NCI-H524 treated with DMSO at 0.1 percent for 48 hours (cell line): ENCODE data around the gene MCU.

Source experiments
- DNase-seq: peaks from one replicate; lab custom pipeline; 2025; lab: John Stamatoyannopoulos, UW

Gene MCU

GRCh38 chr10:72802763-72803505 lies 111.0 kb downstream of the MCU start:
- no peak for DNase-seq

- no peak for DNase-seq
Observed at GRCh38 chr10:72808001-72808400, 116.1 kb downstream of the MCU start.

GRCh38 chr10:72809006-72809405 lies 117.1 kb downstream of the MCU start:
- no peak for DNase-seq

- no peak for DNase-seq
Observed at GRCh38 chr10:72810976-72811375, 119.0 kb downstream of the MCU start.

DNA sequence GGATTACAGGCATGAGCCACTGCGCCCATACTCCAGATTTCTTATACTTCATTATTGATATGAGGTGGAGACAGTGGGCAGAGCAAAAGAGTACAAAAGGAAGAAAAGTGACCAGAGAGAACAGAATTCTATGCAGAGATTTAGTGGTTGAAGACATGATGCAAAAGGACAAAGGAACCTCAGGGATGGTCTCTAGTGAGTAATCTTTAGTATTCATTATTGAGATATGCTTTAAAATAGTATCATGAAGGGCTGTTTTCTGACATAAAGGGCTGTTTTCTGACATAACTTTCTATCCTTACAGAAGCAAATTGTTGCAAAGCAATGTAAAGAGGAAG lies 120.4 kb downstream of the MCU start:
- DNase-seq = no peak

GRCh38 chr10:72812753-72813430 lies 120.9 kb downstream of the MCU start:
- DNase-seq = no peak

GRCh38 chr10:72814099-72814790 lies 122.3 kb downstream of the MCU start:
- DNase-seq = no peak

DNA sequence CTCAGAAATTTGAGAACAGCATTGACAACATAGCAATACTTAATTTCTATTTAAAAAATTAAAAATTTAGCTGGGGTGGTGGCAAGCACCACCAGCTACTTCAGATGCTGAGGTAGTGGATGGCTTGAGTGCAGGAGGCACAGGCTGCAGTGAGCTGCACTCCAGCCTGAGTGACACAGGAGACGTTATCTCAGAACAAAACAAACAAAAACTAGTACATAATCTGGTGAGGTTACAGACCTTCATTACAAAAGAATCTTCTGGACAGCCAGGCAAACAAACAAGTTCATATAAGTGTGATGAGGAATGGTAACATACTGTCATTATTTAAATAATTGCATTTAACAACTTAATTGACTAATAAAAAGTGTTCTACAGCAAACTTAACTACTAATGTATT lies 124.6 kb downstream of the MCU start:
- no peak for DNase-seq

DNA sequence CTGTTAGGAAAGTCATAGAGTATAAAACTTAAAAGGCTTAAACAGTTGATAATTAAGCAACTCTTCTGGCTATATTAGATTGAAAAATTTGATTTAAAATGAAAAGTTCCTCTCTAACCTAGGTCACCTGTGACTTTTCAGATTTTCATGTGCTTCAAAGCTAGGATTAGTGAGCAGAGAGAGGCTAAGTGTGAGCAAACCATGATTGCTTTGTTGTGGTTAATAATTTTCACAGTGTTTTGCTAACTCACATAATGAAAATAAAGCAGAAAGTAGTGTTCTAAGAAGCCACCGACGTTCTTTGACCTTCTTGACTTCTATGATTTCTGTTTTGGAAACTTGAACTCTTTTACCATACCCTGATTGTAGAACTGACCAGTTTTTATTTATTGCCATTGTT lies 126.1 kb downstream of the MCU start:
- DNase-seq = no peak

DNA sequence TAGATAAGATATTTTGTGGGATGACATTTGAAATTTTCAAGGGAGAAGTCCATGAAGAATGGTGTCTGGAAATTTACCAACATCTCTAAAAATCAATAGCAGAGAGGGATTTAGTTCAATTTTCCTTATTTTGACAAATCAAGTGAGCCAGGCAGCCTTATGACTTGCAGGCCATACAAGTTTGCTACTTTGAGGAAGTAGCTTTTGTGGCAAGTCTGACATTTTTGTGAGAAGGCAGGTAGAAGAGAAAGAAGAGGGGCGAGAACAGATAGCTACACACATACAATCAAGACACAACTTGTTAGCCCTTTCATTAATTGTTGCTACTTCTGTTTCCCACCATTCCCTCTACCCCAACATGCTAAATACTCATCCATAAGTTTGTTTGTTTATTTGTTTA lies 127.1 kb downstream of the MCU start:
- DNase-seq = no peak

- no peak for DNase-seq
Observed at GRCh38 chr10:72821606-72822005, 129.7 kb downstream of the MCU start.

DNA sequence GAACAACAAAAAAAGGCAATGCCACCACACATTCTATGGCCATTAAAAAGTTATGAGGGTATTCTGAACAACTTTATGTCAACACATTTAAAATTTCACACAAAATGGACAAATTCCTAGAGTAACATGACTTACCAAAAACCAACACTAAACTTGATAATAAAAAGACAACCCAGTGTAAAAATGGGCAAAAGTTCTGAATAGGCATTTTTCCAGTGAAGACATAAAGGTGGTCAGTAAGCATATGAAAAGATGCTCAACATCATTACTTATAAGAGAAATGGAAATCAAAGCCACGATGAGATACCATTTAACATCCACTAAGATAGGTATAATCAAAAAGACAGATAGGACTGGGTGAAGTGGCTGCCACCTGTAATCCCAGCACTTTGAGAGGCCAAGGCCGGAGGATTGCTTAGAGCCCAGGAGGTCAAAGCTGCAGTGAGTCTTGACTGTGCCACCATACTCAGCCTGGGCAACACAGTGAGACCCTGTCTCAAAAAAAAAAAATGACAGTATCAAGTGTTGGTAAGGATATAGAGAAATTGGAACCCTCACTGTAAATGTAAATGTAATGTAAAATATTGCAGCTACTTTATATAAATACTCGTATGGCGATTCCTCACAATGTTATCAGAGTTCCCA lies 130.5 kb downstream of the MCU start:
- DNase-seq = no peak

- no peak for DNase-seq
Observed at GRCh38 chr10:72825163-72825562, 133.2 kb downstream of the MCU start.

DNA sequence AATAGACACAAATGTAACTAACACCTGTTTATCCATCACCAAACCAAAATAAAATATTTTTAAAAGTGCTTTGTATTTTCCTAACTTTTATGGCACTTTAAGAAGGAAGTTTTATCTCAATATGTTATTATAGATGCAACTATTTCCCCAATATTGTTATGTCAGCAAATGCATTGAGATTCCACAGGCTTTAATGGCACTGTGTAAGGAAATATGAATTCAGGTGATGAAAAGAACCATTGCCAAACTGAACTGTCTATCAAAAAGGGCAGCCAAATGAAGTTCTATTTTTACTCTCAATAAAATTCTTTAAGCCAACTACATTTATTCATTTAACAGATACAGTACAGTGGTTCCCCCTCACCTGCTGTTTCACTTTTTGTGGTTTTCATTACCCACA lies 134.4 kb downstream of the MCU start:
- no peak for DNase-seq

DNA sequence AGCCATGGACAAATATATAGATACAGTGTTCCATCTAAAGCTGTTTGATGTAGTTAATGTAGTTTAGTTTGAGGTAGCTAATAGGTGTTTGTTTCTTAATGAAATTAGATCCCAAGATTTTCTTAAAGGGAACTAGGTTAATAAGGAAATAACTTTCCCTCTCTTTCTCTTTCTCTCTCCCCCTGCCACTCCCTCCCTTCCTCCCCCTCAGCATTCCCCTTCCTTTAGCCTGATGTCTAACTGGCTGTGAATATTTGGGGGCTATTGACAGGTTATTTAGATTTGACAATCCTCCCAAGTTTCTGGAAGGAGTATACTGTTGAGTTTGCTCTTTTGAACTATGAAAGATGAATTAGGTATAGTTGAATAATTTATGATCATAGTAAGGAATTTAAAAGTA lies 136.4 kb downstream of the MCU start:
- no peak for DNase-seq

- no peak for DNase-seq
Observed at GRCh38 chr10:72830625-72831024, 138.7 kb downstream of the MCU start.

DNA sequence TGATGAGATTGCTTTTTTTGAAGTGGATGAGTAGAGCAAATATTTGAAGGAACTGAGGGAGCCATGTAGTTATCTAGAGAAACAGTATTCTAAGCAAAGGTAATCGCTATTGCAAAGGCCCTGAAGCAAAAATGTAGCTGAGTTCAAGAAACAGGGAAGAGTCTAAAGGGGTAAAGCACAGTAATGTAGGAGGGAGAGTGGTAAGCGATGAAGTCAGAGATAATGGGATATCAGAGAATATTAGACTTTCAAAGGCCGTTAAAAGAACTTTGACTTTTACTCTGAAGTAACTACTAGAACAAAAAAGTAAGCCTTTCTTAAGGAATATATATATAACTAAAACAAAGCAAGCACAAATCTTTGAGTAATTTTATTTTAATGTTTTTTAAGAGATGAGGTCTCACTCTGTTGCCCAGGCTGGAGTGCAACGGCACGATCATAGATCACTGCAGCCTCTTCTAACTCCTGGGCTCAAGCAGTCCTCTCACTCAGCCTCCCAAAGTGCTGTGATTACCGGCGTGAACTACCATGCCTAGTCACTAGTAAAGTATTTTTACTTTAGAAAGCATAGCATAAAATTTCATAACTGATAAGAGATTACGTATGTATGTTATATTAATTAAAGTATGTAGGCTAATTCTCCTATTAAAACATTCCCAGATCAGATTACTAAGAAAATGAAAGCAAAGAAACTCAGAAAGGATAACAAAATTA lies 139.9 kb downstream of the MCU start:
- DNase-seq = no peak

DNA sequence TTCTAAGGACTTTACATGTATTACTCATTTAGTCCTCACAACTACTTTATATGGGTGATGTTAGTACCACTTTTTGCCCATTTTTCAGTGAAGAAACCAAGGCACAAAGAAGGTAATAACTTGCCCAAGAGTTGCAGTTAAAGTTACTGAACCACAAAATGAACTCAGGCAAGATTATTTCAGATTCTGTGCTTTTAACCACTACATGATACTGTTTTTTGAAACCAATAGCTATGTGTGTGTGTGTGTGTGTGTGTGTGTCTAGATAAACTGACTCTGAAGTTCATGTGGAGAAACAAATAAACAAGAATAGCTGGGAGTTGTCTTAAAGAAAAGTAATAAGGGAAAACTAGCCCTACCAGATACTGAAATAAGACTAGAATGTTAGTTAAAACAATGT lies 140.8 kb downstream of the MCU start:
- no peak for DNase-seq

DNA sequence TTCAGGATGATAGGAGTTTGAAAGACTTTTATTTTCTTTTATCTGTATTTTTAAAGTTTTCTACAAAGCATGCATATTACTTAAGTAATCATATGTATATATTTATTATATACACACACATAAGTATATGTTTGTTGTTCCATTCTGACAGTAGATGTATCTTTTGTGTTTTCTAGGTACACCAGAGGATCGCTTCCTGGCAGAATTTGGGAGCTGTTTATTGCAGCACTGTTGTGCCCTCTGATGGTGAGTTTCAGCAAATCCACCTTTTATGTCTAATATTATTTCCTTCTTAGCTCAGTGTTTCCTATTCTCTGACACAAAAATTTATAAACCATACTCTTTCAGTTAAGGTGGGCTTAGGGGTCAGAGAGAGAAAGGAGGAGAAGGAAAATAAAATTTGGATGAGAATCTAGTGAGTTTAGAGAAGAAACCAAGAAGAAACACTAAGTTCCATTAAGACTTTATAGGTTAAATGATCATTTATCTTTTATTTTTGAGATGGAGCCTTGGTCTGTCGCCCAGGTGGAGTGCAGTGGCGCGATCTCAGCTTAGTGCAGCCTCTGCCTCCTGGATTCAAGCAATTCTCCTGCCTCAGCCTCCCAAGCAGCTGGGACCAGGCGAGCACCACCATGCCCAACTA lies 142.4 kb downstream of the MCU start:
- no peak for DNase-seq

DNA sequence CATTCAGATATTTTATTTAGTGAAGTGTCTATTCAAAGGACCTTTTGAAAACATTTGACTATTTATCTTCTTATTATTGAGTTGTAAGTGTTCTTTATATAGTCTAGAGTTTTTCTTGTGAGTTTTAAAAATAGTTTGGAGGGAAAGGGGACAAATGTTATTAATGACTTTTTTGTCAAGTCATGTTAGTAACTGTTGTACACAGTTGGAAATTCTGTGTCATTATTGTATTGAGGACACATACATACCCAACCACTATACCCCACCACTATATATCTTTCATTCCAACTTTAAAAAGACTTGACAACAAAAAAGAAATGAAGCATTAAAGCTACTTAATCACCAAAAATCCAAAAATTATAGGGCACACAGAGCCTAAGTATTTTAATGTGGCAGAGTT lies 148.4 kb downstream of the MCU start:
- no peak for DNase-seq

DNA sequence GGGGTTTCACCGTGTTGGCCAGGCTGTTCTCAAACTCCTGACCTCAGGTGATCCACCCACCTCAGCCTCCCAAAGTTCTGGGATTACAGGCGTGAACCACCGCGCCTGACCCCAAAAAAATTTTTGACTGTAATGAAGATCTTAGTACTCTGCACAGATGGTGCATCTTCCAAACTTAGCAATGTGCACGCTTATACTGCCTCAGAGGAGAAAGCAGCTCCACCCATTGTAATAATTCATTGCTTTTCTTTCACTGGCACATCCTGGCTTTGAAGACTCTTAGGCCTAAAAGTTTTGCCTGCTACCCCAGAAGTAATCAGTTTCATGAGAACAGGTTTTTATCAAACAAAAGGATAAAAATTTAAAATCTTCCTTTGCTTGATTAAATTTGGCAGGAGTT lies 149.5 kb downstream of the MCU start:
- no peak for DNase-seq

DNA sequence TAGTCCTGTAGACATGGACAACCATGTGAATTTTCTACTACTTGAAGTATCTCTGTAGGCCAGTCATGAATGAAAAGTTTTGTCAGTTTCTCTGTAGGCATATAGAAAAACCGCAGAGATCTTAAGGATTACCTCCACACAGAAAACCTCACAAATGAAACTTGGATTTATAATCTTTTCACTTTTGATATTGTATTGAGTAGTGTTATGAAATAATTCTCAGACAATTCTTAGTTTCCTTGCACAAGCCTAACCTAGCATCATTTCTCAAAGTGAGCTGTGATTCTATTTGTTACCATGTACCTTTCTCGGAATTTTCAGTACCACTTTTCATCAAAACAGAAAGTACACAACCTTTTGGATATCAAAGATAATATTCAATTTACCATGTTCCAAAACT lies 150.2 kb downstream of the MCU start:
- DNase-seq = no peak
